Measurements from ENCODE around the gene ZNF300.
"Not testable (repeated sequence)": the region's sequence is repeated elsewhere in the genome, so short reads cannot be mapped to it uniquely, and the experiment has no call there.

Gene ZNF300

DNA sequence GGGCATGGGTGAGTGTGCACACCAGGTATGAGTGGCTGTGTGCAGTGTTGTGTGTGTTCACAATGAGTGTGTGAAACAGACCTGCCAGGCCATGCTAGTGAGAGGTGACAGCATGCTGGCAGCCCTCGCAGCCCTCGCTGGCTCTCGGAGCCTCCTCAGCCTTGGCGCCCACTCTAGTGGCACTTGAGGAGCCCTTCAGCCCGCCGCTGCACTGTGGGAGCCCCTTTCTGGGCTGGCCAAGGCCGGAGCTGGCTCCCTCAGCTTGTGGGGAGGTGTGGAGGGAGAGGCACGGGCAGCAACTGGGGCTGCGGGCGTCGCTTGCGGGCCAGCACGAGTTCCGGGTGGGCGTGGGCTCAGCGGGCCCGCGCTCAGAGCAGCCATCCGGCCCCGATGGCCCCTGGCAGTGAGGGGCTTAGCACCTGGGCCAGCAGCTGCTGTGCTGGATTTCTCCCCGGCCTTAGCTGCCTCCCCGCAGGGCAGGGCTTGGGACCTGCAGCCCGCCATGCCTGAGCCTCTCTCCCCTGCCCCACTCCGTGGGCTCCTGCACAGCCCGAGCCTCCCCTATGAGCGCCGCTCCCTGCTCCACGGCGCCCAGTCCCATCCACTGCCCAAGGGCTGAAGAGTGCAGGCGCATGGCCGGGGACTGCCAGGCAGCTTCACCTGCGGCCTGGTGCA is 59.5 kb downstream of the ZNF300 start:
- DNase-seq, result not testable (repeated sequence)

All from hematopoietic multipotent progenitor cell treated with erythropoietin and hydrocortisone succinate and interleukin-3 and kit ligand, for 8 days (in vitro differentiated cells).